H1 (cell line): ENCODE results near the gene BTN2A1.

Experiments
- BRCA1 ChIP-seq: IDR thresholded peaks from 2 replicates; pipeline ENCODE4 v1.6.1; 2012; ENCODE audit warnings: low read depth, low read length, improper control_type of control experiment
- CBX5 ChIP-seq: fragments of 300-800, 300-1000 bp; sonication (generic); IDR thresholded peaks from 2 replicates; pipeline ENCODE4 v1.7.1; 2016; ENCODE audit warnings: antibody characterized with exemption, low read length, low read depth
- CHD1 ChIP-seq: IDR thresholded peaks from 2 replicates; pipeline ENCODE4 v1.6.1; 2012; ENCODE audit warnings: low read depth, low read length, improper control_type of control experiment
- CREB1 ChIP-seq: IDR thresholded peaks from 2 replicates; pipeline ENCODE4 v1.6.1; 2012; ENCODE audit warnings: inconsistent platforms
- CTCF ChIP-seq, 3 experiments: IDR thresholded peaks; 1 replicate in 2 of 3; 2 replicates in 1 of 3; pipeline versions ENCODE4 v1.5.1 to v1.6.1; 2011; ENCODE audit warnings: low read length in 3 of 3, mild to moderate bottlenecking in 3 of 3, inconsistent platforms in 2 of 3, low read depth in 1 of 3, moderate library complexity in 1 of 3; ENCODE audit not compliant: insufficient read depth in 1 of 3; ENCODE audit errors: control extremely low read depth in 1 of 3
- KDM1A ChIP-seq: fragments of 200-600, 300-600 bp; sonication (generic); IDR thresholded peaks from 2 replicates; pipeline ENCODE4 v1.7.1; 2016; ENCODE audit warnings: mild to moderate bottlenecking, low read length, borderline replicate concordance
- MAX ChIP-seq: IDR thresholded peaks from 2 replicates; pipeline ENCODE4 v1.6.1; 2012; ENCODE audit warnings: inconsistent platforms
- POLR2A ChIP-seq, 2 experiments: IDR thresholded peaks; 1 replicate in 1 of 2; 2 replicates in 1 of 2; pipeline ENCODE4 v1.6.1; 2011; ENCODE audit warnings: low read depth in 2 of 2, low read length in 2 of 2, mild to moderate bottlenecking in 2 of 2; ENCODE audit errors: control extremely low read depth in 1 of 2
- POLR2AphosphoS5 ChIP-seq: IDR thresholded peaks from 2 replicates; pipeline ENCODE4 v1.6.1; 2011; ENCODE audit warnings: low read depth, low read length
- SIN3A ChIP-seq, 2 experiments: IDR thresholded peaks in 1 of 2; conservative IDR thresholded peaks in 1 of 2; 2 replicates each; pipeline ENCODE4 v1.6.1; 2011 to 2012; ENCODE audit warnings: low read length in 2 of 2, improper control_type of control experiment in 1 of 2, low read depth in 1 of 2, mild to moderate bottlenecking in 1 of 2
- SP1 ChIP-seq: IDR thresholded peaks from 2 replicates; pipeline ENCODE4 v1.6.1; 2011; ENCODE audit warnings: low read depth, low read length
- SRF ChIP-seq: IDR thresholded peaks from 2 replicates; pipeline ENCODE4 v1.6.1; 2011; ENCODE audit warnings: mild to moderate bottlenecking, low read depth, low read length, moderate library complexity
- TAF1 ChIP-seq: IDR thresholded peaks from 2 replicates; pipeline ENCODE4 v1.6.1; 2011; ENCODE audit warnings: mild to moderate bottlenecking, low read depth, low read length

- TF ChIP-seq CHD1 (no peak), TAF1 (no peak), CTCF (IDR thresholded peaks at IDR 0.05; ENCODE audit: control extremely low read depth in 1 of 3, insufficient read depth in 1 of 3, low read depth in 1 of 3, low read length in 3 of 3) (no peak), CBX5 (no peak), KDM1A (no peak), SP1 (no peak), SRF (no peak), POLR2AphosphoS5 (no peak), SIN3A (conservative IDR thresholded peaks at IDR 0.05 in 1 of 2, IDR thresholded peaks at IDR 0.05 in 1 of 2; ENCODE audit: low read depth in 1 of 2, low read length in 2 of 2) (no peak), CREB1 (peak; percentile 76), BRCA1 (no peak), POLR2A (IDR thresholded peaks at IDR 0.05; ENCODE audit: control extremely low read depth in 1 of 2, low read depth in 2 of 2, low read length in 2 of 2) (no peak), MAX (peak; percentile 99)
Observed at GRCh38 chr6:26501482-26501986, 43.8 kb downstream of the BTN2A1 start.
